HG03342 (cell line): ENCODE data around the gene FBXO34.

Source experiments
- ATAC-seq: cut with Tn5 transposase; IDR thresholded peaks from one replicate; pipeline ENCODE4 v1.9.1; 2021; ENCODE audit warnings: mild to moderate bottlenecking, moderate library complexity; ENCODE audit not compliant: unreplicated experiment

FBXO34 gene, protein sequence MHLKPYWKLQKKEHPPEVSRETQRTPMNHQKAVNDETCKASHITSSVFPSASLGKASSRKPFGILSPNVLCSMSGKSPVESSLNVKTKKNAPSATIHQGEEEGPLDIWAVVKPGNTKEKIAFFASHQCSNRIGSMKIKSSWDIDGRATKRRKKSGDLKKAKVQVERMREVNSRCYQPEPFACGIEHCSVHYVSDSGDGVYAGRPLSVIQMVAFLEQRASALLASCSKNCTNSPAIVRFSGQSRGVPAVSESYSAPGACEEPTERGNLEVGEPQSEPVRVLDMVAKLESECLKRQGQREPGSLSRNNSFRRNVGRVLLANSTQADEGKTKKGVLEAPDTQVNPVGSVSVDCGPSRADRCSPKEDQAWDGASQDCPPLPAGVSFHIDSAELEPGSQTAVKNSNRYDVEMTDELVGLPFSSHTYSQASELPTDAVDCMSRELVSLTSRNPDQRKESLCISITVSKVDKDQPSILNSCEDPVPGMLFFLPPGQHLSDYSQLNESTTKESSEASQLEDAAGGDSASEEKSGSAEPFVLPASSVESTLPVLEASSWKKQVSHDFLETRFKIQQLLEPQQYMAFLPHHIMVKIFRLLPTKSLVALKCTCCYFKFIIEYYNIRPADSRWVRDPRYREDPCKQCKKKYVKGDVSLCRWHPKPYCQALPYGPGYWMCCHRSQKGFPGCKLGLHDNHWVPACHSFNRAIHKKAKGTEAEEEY

DNA sequence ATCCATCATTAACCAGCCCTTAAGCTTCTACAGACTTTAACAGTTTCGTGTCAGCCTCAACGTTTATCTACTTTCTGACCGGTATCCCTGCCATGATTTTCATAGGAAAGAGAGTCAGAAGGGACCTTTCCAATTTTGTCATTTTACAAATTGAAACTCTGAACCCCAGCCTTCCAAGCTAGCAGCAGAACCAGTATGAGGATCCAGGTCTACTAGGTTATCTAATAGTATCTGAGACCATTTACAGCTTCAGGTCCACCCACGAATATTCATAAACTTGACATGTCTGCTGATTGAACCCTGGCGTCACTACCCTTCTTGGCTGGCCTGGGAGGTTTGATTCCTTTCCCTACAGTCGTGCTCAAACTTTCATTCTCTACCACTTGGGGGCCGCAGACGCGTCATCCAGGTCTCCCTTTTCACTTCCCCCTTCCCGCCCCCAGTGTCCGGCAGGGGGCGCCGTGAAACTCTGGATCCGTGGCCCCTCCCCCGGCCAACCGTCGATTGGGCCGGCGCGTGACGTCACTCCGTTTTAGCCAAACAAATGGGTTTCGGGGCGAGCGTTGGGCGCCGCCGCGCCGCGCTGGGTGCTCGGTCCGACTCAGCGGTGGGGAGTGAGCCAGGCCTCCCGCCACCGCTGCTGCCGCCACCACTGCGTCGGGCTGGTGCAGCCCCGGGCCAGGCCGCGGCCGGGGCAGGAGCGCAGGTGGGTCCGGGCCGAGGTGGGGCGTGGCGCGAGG, at the start of gene FBXO34:
Gene FBXO34 (plus strand): TSS at position 590 of the 740 bp plus-strand sequence. CDS start 78,970 bp downstream, outside the sequence.
- ATAC-seq, result peak; percentile 84

DNA sequence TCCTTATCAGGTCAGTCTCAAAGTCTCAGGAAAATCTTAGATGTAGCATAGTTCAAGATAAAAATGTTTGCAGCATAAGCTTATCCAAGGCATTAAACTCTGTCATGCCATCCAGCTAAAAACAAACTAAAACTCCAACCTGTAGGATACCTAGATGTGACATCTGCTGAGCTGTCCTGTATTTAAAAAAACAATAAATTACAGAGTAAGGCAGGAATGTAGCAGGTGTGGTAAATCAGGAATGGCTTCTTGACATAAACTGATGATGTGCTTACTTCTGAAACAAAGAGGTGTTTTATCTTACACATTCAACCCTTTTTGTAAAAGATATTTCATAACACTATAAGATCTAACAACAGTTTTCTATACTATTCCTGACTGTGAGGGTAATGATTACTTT, 49.3 kb upstream of the FBXO34 start:
- no peak for ATAC-seq

DNA sequence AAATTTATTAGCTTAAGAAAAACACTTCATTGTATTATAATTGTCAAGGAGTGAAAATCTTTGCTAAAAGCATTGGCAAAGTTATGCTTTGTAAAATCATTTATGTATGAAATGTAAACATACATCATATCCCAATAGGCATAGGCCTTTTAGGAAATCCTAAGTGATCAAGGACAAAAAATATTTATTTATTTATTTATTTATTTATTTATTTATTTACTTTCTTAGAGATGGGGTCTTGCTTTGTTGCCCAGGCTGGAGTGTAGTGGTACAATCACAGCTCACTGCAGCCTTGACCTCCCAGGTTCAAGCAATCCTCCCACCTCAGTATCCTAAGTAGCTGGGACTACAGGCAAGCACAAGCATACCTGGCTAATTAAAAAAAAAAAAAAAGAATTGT, 47.9 kb upstream of the FBXO34 start:
- ATAC-seq, result no peak

DNA sequence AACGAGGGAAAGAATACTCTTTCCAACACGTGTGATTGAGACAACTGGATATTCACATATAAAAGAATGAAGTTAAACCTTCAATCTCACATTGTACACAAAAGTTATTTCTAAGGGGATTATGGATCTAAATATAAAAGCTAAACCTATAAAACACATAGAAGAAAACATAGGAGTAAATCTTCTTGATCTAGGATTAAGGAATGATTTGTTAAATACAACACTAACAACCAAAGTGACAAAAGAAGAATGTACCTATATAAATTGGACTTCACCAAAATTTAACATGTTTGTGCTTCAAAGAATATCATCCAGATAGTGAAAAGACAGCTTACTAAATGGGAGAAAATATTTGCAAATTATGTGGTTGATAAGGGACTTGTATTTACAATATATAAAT, 43.0 kb upstream of the FBXO34 start:
- ATAC-seq, result no peak

DNA sequence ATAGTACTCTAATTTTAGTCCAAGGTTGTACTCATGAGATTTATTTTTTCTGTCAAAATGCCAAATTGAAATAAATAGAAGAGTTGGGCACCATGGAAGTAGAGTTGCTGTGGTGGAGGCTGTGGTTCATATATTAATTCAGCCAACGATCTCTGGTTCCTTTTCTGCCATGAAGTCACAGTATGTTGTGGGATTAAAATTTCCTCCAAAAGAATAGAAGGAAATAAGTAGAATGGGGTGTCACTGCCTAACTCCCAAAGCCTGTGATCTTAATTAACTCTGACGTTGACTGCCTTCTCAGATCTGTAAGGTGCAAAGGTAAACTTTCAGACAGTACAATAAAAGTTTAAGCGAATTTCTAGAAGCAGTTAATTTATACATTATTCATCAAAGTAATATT, 37.6 kb upstream of the FBXO34 start:
- no peak for ATAC-seq

DNA sequence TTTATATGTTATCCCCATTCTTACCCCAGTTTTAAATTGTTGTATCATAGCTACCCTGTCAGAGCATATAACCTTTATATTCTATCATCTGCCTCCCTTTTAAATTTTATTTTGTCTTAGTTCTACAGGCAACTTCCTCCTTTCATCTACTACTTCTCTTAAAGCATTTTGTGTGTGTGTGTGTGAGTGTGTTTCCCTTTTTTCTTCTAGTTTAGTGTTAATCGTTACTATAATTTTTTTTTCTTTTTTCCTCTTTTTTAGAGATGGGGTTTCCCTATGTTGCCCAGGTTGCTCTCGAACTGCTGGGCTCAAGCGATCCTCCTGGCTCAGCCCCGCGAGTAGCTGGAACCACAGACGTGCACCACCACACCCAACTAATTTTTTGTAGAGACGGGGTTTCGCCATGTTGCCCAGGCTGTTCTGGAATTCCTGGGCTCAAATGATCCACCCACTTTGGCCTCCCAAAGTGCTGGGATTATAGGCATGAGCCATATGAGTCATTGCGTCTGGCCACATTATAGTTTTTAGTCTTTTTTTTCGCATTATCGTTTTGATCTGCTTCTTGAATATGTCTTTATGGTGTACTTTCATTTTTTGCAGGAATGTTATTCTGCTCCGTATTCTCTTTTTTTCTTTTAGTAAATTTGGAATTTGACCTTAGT, 33.1 kb upstream of the FBXO34 start:
- ATAC-seq, result no peak

DNA sequence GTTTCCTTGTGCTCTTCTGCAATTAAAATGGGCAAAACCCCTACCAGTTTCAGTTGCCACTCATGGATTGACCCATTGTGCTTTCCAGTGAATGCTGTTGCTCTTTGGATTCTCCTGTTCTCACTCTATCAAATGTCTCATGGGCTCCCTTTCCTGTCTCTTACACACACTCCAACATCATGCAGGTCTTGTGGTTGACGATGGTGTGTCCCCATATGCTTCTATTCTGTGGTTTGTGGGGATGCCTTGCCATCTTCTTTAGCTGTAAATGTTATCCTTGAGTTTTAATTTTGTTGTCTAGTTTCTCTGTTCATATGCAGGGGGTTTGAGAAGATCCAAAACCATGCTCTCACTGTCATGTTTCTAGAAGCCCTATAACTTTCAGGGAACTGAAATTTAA, 31.9 kb upstream of the FBXO34 start:
- no peak for ATAC-seq

DNA sequence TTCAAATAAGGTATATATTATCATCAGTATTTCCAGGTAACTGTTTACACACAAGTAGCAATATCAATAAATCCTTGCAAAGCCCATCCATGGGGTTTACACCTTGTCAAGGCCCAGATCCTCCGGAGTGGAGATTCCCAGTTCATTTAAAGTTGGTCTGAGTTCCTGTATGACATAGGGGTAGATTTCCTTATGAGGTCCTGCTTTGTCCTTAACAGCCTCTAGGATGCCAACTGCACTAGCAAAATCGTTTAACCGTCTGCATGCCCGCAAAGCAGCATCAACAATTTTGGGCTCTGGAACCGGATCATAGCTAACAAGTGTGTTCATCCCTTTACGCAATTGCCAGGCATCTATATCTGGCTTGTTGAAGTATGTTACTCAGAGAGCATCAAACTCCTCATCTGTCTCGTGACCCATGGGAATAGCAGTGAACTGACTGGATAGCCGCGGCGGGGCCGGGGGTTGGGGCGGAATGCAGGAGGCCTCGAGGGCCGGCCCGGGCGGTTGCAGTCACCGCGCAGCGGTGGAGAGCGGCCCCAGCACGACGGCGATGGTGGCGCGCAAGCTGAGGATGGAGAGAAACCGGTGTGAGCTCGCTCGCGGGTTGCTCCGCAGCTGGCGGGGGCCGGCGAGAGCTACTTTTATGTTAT, 30.6 kb upstream of the FBXO34 start:
- ATAC-seq, result no peak

DNA sequence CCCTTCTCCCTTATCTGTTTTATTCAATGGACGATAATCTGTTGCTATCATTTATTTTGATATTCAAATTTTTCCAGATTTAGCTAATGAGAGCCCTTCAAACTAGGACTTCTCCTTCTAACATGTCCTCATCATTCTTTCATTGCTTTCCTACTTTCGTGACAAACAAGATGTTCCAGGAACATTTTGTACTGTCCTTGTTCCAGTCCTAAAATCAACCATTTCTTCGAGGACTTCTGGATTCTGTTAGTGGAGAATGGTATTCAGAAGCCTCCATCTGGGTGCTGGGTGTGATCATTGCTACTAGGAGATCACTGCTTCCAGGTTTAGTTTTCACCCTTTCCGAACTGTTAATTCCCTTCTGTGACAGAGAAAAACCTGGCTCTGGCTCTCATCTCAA, 29.5 kb upstream of the FBXO34 start:
- ATAC-seq, result no peak

DNA sequence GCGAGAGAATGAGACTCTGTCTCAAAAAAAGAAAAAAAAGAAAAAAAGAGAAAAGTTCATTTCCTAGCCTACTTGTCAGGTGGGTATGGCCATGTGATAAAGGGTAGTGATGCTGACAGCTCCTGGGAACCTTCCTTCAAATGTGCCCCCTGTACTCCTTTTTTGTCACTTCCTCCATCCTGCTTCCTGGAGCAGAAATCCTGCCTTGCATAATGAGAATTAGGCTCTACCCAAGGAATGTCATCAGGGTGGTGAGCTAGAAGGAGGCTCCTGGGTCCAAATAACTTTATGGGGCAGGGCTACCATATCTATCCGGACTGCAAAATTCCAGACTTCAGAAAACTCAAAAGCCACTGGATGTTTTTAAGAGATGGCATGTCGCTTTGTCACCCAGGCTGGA, 27.8 kb upstream of the FBXO34 start:
- ATAC-seq, result no peak

DNA sequence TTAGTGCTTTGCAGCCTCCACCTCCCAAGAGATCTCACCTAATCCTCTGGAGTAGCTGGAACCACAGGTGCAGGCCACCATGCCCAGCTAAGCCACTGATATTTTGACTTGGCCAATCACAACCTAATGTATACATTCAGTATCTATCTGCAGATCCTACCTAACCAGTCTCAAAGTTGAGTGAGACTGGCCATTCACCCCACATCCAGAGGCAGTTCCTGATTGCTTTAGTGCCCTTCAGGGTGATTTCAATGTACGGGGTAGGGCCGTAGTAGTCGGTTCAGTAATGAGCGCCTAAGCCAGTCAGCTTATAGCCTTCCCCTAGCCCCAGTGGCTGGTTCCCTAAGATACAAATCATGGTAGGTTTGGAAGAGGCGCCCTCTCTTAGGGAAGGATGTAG, 27.4 kb upstream of the FBXO34 start:
- ATAC-seq, result no peak

DNA sequence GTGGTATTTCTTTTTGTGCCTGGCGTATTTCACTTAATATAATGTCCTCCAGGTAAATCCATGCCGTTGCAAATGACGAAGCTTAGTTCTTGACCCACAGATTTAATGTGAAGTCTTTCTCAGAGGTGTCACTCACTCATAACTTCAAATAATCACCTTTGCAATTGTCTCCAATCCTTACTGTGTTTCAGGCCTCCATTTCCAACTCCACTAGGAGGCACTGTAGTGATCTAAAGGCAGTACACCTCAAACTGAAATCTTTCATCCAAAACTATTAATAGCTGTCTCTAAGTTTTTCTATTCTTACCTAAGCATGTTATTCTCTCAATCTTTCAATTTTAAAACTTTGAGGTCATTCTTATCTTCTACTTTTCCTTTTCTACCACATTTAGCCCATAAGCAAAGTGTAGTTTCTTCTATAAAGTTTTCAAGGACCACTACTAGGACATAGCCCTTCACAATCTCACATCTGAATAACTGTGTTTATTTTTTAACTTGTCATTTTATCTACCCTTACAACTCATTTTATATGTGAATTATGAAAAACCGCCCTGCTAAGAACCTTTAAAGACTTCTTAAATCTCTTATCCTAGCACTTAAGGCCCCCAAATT, 25.5 kb upstream of the FBXO34 start:
- no peak for ATAC-seq

DNA sequence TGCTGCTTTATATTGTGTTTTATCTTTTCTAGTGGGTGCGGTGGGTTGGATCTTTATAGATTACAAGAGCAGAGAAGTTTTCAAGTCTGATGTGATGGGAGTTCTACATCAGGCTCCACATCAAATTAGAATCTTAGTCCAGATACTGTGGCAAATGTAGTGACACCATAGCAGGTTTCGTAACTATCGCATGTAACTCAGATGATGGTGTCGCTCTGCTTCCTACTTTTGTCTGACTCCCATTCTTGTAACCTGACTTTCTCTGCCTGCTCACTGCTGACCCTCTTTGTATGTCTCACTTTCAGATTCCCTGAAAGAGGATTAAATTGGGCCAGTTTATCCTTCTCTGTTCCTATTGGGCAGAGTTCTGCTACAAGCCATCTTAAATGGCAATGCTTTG, 22.8 kb upstream of the FBXO34 start:
- no peak for ATAC-seq

DNA sequence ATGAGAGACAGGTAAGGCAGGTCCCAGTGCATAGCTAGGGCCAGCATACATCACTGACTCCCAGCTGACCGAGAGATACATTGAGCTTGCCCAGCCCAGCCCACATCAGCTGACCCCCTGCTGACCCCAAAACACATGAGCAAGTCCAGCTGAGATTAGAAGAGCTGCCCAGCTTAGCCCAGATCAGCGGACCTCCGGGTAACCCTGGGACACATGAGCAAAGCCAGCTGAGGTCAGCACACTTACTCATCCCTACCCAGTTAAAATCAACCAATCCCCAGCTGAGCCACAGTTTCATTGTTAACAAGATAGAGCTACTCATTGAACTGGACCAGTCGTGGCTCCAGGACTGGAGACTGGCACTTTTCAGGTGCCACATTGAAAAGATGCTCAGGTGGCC, 21.8 kb upstream of the FBXO34 start:
- ATAC-seq, result no peak

DNA sequence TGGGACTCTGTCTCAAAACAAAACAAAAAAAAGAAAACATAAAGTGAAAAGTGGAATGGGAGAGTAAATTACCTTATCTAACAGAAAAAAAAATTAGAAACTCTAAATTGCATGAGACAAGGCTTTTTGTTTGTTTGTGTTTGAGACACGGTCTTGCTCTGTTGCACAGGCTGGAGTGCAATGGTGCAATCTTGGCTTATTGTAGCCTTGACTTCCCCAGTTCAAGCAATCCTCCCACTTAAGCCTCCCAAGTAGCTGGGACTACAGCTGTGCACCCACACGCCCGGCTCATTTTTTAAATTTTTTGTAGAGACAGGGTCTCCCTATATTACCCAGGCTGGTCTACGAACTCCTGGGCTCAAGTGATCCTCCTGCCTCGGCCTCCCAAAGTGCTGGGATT, 17.9 kb upstream of the FBXO34 start:
- no peak for ATAC-seq

DNA sequence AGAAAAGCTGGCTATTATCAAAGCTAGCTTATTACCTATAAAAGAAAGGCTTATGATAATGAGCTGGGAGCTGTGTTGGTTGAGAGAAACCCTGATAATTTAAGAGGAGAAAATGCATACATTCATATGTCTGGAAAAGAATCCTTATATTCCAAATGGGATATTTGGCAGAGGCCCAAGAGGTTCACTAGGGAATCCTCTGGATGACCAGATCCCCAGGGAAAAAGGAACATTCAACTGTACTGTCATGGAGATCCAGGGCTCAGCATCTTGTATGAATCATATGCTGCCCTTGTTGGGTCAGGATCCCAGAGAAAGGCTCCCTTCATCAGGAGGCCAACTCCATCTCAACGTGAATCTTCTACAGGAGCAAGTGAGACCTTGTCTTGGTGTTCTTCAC, 16.6 kb upstream of the FBXO34 start:
- ATAC-seq, result no peak

DNA sequence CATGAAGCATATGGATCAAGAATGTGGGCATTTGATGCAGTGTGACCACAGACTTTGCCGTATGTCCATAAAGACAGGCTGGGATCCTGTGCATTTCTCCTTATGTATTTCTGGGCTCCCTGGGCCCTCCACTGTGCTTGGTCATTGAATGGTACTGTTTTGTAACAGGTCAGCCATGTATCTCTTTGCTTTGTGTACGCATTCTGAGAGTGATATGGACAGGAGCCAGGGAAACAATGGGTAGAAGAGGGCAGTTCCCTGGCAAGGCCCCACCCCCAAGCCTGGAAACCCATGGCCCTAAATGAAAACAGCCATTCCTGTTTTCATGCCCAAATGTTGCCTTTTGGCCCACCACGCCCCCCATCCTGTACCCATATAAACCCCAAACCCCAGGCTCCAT, 15.2 kb upstream of the FBXO34 start:
- no peak for ATAC-seq

DNA sequence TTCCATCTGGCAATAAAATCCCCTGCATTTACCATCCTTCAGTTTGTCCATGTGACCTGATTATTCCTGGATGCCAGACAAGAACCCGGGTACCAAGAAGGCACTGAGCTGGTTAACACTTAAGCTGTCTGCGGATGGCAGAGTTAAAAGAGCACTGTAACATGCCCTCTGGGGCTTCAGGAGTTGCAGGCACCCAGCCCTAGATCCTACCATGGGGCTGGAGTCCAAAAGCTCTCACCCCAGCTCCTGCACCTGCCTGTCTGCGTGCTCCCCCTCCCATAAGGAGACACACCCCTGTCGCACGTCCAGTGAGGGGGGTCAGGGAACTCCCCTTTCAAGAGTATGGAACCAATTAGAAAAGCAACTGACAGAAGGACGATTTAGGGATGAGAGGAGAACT, 14.6 kb upstream of the FBXO34 start:
- ATAC-seq, result no peak

DNA sequence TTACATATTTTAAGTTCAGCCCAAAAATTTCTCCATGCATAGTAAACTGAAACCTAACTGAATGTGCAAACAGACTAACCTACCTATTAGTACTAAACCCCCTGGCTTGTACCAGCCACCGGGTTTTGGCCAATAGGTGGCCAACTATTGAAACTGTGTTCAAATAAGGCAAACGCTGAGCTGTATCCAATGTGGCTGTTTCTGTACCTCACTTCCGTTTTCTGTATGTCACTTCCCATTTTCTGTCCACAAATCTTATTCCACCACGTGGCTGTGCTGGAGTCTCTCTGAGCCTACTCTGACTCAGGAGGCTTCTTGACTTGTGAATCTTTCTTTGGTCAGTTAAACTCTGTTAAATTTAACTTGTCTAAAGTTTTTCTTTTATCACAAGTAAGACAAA, 6.0 kb upstream of the FBXO34 start:
- peak; percentile 69 for ATAC-seq

DNA sequence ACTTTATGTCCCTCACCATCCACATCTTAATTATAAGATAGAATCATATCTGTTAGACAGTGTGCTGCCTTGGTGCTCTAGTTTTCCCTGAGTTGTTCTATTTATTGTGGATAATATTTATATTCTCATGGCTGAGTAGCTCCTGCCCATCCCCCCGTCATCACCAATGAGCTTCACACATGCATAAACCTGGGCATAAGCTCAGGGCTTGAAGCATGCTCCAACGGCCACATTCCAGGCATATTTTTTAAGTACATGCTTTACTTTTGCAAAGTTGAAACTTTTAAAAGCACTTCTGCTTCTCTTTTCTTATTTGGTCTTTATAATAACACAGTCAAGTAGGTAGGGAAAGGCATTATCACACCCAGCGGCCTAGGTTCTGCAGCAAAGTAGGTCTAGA, 3.4 kb upstream of the FBXO34 start:
- ATAC-seq, result no peak
